NT2/D1 (cell line): ENCODE measurements around the gene AFMID.

Experiments
- SUZ12 ChIP-seq: IDR thresholded peaks from 2 replicates; pipeline ENCODE4 v1.6.1; 2011; ENCODE audit not compliant: insufficient read length, insufficient read depth; ENCODE audit errors: extremely low read depth
- YY1 ChIP-seq: IDR thresholded peaks from 2 replicates; pipeline ENCODE4 v1.6.1; 2011; ENCODE audit not compliant: insufficient read length, insufficient read depth
- ZNF274 ChIP-seq: IDR thresholded peaks from 2 replicates; pipeline ENCODE4 v1.6.1; 2011; ENCODE audit warnings: mild to moderate bottlenecking, low read depth, low read length

GRCh38 chr17:78204387-78205123, 17.4 kb downstream of the AFMID start:
- TF ChIP-seq ZNF274 (no peak), YY1 (no peak), SUZ12 (no peak)
